GM20000 (cell line): ENCODE data around the gene C2CD2.
"Not testable (repeated sequence)": the region's sequence is repeated elsewhere in the genome, so short reads cannot be mapped to it uniquely, and the experiment has no call there.

Source experiments
- DNase-seq: peaks from one replicate; pipeline ENCODE4 v3.0.0; 2012; ENCODE audit warnings: low spot score
- TF ChIP-seq, protein P1 (sequence below): IDR thresholded peaks from 2 replicates; pipeline ENCODE4 v1.5.1; 2012; ENCODE audit warnings: mild to moderate bottlenecking, control low read depth; ENCODE audit errors: extremely low read depth, missing control alignments

The C2CD2 gene

DNA sequence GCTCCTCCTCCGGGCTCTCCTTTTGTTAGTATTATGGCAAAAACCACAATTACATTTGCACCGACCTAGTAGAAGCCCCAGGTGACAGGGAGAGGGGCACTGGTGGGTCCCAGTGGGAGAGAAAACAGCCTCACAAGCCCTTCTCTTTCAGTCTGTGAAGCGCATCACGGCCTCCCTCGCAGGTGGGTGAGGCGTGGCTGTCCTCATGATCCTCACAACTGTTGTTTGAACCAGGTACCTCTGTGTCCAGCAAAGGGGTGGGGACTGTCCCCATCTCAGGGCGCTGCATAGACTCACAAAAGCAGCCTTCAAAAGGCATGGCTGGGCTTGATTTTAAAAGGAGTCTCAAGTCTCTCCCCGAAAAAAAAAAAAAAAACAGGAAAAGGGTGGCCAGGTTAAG, 7.9 kb upstream of the C2CD2 start:
- no peak for DNase-seq
- TF ChIP-seq, protein P1, sequence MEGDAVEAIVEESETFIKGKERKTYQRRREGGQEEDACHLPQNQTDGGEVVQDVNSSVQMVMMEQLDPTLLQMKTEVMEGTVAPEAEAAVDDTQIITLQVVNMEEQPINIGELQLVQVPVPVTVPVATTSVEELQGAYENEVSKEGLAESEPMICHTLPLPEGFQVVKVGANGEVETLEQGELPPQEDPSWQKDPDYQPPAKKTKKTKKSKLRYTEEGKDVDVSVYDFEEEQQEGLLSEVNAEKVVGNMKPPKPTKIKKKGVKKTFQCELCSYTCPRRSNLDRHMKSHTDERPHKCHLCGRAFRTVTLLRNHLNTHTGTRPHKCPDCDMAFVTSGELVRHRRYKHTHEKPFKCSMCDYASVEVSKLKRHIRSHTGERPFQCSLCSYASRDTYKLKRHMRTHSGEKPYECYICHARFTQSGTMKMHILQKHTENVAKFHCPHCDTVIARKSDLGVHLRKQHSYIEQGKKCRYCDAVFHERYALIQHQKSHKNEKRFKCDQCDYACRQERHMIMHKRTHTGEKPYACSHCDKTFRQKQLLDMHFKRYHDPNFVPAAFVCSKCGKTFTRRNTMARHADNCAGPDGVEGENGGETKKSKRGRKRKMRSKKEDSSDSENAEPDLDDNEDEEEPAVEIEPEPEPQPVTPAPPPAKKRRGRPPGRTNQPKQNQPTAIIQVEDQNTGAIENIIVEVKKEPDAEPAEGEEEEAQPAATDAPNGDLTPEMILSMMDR: no peak

DNA sequence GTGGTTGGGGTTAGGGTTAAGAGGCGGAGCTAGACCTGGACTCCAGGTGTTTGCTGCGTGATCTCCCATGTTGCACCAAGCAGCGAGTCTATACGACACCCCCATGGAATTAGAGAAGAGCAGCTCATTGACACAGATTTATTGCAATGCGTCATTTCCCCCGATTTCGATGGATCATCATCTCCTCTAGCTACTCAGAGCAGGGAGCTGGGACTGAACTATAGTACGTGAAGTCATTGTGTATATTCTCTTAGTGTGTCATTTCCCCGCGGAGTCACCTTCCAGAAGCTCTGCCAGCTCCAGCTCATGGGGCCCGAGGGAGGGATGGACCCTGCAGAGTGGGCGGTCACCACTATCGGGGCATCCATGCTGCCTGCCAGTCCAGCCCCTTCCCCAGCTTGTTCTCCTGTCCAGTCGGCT, 7.5 kb upstream of the C2CD2 start:
- no peak for DNase-seq
- TF ChIP-seq, protein P1: no peak

DNA sequence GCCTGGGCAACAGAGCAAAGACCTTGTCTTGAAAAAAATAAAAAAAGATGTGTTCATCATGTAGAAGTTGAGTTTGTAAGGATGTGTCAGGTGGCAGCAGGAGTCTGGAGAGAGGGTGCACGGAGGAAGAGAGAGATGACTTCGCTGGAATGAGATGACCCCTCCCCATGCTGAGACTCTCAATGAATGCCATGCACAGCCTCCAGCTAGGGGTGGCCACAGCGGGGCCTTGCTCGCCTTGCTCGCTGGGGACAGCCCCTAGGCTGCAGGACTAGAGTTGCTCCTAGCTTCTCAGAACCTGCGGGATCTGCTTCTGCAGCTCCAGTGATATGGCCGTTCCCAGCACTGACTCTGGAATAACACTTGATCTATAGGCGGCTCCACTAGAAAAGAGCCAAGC, 6.6 kb upstream of the C2CD2 start:
- no peak for DNase-seq
- TF ChIP-seq, protein P1: no peak

DNA sequence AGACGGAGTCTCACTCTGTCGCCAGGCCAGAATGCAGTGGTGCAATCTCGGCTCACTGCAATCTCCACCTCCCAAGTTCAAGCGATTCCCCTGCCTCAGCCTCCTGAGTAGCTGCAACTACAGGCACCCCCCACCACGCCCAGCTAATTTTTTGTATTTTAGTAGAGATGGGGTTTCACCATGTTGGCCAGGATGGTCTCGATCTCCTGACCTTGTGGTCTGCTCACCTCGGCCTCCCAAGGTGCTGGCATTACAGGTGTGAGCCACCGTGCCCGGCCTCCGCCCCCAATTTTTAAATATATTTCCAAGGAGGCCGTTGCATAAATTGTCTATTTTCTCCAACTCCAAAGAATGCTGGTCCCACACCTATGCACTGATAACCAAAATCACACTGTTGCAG, 5.9 kb upstream of the C2CD2 start:
- not testable (repeated sequence) for DNase-seq

DNA sequence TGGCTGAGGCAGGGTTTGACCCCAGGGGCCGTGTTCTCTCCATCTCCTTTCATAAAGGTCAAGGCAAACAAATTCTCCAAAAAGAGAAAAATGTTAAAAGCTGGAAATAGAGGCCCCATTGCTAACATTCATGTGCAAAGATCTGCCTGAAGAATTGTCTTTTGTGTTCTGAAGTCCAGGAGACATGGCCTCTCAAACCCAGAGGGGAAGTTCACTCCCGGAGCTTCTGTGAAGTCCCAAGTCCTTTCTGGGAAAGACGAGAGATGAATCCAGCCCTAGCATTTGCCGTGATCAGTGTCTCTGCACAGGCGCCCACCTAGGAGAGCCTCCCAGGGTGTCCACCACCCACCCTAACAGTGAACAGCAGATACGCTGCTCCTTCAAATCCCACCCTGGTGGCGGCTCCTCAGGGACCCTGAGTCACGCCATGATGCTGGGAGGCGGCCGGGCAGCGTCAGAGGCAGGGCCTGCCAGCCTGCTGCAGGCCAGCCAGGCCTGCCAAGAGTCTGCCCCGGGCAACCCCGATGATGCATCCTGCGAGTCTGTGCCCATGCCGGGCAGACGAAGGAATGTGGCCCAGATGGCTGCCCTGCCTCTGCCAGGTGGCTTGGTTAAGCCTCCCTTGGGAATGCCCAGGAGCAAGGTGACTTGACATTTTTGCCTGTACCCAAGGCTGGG, 5.2 kb upstream of the C2CD2 start:
- TF ChIP-seq, protein P1: no peak
- DNase-seq: no peak

DNA sequence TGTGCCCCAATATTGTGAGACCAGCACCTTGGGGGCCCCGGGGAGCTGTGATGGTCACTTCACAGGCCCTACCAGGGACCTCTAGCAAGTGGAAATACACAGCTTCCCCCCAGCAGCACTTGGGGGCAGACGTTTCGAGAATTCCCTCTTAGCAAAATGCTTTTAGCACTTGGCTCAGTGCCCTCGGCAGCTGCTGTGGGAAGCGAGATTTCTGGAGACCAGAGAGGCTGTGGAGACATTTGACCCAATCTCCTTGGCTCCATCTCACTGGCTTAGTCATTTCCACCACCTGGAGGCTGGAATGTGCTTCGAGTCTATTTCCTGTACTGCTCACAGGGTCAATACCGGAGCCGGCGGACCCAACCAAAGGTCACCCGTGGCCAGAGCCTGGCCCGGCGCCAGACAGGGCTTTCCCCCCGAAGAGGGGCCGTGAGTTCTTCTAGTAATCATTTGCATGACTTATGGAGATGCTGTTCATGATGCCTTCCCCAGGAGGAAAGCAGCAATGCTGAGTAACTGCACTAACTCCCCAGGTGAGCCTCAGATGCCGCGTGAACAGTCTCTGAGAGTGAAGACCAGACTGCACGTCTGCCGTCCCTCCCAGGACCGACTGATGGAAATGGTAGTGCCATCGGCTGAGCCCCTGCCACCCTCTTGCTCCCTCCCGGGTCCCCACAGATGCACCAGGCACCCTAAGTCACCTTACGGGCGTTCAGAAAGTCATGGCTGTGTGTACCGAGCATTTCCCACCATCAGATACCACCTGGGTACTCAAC, 4.4 kb upstream of the C2CD2 start:
- TF ChIP-seq, protein P1: no peak
- no peak for DNase-seq

DNA sequence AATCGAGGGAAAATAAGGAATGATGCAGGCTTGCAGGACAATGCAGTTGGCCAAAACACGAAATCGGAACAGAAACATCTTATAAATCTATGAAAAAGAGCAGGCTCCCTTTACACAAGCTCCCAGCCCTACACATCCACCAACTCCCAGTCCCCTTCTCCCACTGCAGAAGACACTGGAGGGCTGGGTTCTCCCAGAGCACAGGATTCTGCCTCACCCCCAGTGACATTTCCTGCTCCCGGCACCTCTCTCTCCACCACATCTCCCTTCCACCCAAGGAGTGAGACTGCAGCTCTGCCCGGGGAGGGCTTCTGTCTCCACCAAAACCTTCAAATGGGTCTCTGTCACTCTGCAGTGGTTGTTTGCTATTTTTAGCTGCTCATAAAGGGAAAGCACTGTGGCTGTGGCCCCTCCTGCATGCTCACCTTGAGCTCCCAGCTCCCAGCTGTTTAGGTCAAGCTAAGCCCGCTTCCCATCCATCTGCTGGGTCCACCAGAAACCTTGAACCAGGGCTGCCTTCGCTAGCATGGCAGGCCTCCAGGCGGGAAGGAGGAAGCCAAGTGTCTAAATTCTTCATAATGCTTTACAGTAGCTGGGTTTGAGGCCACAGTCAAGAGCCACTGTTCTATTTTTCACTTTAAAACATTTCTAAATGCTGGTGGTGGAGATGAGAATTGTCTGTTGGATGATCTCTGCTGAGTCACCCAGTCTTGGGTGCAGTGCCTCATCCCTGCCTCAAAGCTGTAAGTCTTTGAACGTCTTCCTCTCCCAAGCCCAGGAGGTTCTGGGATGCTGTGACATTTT, 3.3 kb upstream of the C2CD2 start:
- TF ChIP-seq, protein P1: no peak
- DNase-seq: no peak
